Ectodermal cell (in vitro differentiated cells): Measurements from ENCODE around the gene HIVEP3.

Experiments
- H3K27ac ChIP-seq: 2 replicates; pipeline ENCODE4 v1.7.0; 2013; ENCODE audit warnings: mild to moderate bottlenecking, low read depth, low read length; ENCODE audit not compliant: insufficient read depth, poor library complexity, severe bottlenecking
- H3K27me3 ChIP-seq: 2 replicates; pipeline ENCODE4 v1.7.0; 2013; ENCODE audit warnings: mild to moderate bottlenecking, low read length; ENCODE audit not compliant: insufficient read depth, control insufficient read depth, poor library complexity, severe bottlenecking
- H3K36me3 ChIP-seq: one replicate; pipeline ENCODE4 v1.7.0; 2013; ENCODE audit warnings: low read length; ENCODE audit not compliant: control insufficient read depth, insufficient read depth
- H3K4me1 ChIP-seq: one replicate; pipeline ENCODE4 v1.7.0; 2013; ENCODE audit warnings: low read length; ENCODE audit not compliant: control insufficient read depth, insufficient read depth
- H3K4me3 ChIP-seq: 2 replicates; pipeline ENCODE4 v1.7.0; 2013; ENCODE audit warnings: low read depth, low read length, control low read depth; ENCODE audit not compliant: insufficient read depth
- H3K9me3 ChIP-seq: 2 replicates; pipeline ENCODE4 v1.7.0; 2013; ENCODE audit warnings: mild to moderate bottlenecking, low read length, moderate library complexity; ENCODE audit not compliant: control insufficient read depth
- WGBS, 2 experiments: methylation state at CpG; one replicate each; pipeline ENCODE4 v1.1.7; 2013; ENCODE audit warnings: missing lambda C conversion rate in 2 of 2; 5-methylcytosine and 5-hydroxymethylcytosine counted together

Gene HIVEP3

GRCh38 chr1:41876576-41877445, 41.9 kb downstream of the HIVEP3 start:
- Histone ChIP-seq H3K4me1 (peaks cover 30% of the 10 kb centered on the region), H3K4me3 (no peak overlapping the region), H3K36me3 (no peaks in the 10 kb centered on the region), H3K27me3 (no peaks in the 10 kb centered on the region), H3K9me3 (no peaks in the 10 kb centered on the region), H3K27ac (no peak overlapping the region)
- WGBS, 2 experiments: 54 to 70% methylated on average over 2 to 3 of the region's 3 CpGs

- WGBS, 2 experiments: 79 to 85% methylated on average over 3 of the region's 3 CpGs
- H3K27ac ChIP-seq: no peak overlapping the region
Observed at GRCh38 chr1:41875487-41875886, 43.2 kb downstream of the HIVEP3 start.

GRCh38 chr1:41874903-41875411, 43.8 kb downstream of the HIVEP3 start:
- H3K4me1 ChIP-seq: peaks cover 30% of the 10 kb centered on the region
- WGBS, 2 experiments: 82% methylated on average over 7 of the region's 7 CpGs
- no peak overlapping the region for H3K4me3 ChIP-seq
- no peaks in the 10 kb centered on the region for H3K36me3 ChIP-seq
- no peaks in the 10 kb centered on the region for H3K27me3 ChIP-seq
- no peak overlapping the region for H3K27ac ChIP-seq
- H3K9me3 ChIP-seq: no peaks in the 10 kb centered on the region

More at GRCh38 chr1:41875487-41875886, 43.2 kb downstream of the HIVEP3 start:
- Histone ChIP-seq H3K4me1 (peaks cover 30% of the 10 kb centered on the region), H3K27me3 (no peaks in the 10 kb centered on the region), H3K9me3 (no peaks in the 10 kb centered on the region), H3K4me3 (no peak overlapping the region), H3K36me3 (no peaks in the 10 kb centered on the region)

GRCh38 chr1:41874151-41874719, 44.5 kb downstream of the HIVEP3 start:
- no peaks in the 10 kb centered on the region for H3K27me3 ChIP-seq
- H3K4me1 ChIP-seq: peaks cover 30% of the 10 kb centered on the region
- no peaks in the 10 kb centered on the region for H3K9me3 ChIP-seq
- H3K27ac ChIP-seq: no peak overlapping the region
- no peak overlapping the region for H3K4me3 ChIP-seq
- no peaks in the 10 kb centered on the region for H3K36me3 ChIP-seq
- 37 to 42% methylated on average over 6 of the region's 6 CpGs for WGBS, 2 experiments

GRCh38 chr1:41872074-41872473, 46.6 kb downstream of the HIVEP3 start:
- 87 to 96% methylated on average over 3 to 4 of the region's 4 CpGs for WGBS, 2 experiments
- H3K9me3 ChIP-seq: no peaks in the 10 kb centered on the region
- peaks cover 23% of the 10 kb centered on the region for H3K4me1 ChIP-seq
- H3K27me3 ChIP-seq: no peaks in the 10 kb centered on the region
- no peaks in the 10 kb centered on the region for H3K36me3 ChIP-seq
- no peak overlapping the region for H3K4me3 ChIP-seq
- no peak overlapping the region for H3K27ac ChIP-seq

GRCh38 chr1:41870076-41870562, 48.6 kb downstream of the HIVEP3 start:
- Histone ChIP-seq H3K4me1 (peaks cover 14% of the 10 kb centered on the region), H3K36me3 (no peaks in the 10 kb centered on the region), H3K27ac (no peak overlapping the region), H3K9me3 (no peaks in the 10 kb centered on the region), H3K4me3 (no peak overlapping the region), H3K27me3 (no peaks in the 10 kb centered on the region)
- WGBS, 2 experiments: 75% methylated on average over 7 of the region's 7 CpGs

- 90 to 94% methylated on average over 5 to 6 of the region's 6 CpGs for WGBS, 2 experiments
- H3K36me3 ChIP-seq: no peaks in the 10 kb centered on the region
Observed at GRCh38 chr1:41868241-41868998, 50.3 kb downstream of the HIVEP3 start.

GRCh38 chr1:41866285-41866684, 52.4 kb downstream of the HIVEP3 start:
- H3K4me3 ChIP-seq: no peak overlapping the region
- 88 to 94% methylated on average over 2 of the region's 2 CpGs for WGBS, 2 experiments
- H3K27me3 ChIP-seq: no peaks in the 10 kb centered on the region
- H3K4me1 ChIP-seq: peaks cover 5% of the 10 kb centered on the region
- H3K9me3 ChIP-seq: no peaks in the 10 kb centered on the region
- H3K27ac ChIP-seq: no peak overlapping the region
- no peaks in the 10 kb centered on the region for H3K36me3 ChIP-seq

More at GRCh38 chr1:41868241-41868998, 50.3 kb downstream of the HIVEP3 start:
- no peak overlapping the region for H3K27ac ChIP-seq
- no peaks in the 10 kb centered on the region for H3K27me3 ChIP-seq
- H3K4me3 ChIP-seq: no peak overlapping the region
- no peaks in the 10 kb centered on the region for H3K4me1 ChIP-seq
- H3K9me3 ChIP-seq: no peaks in the 10 kb centered on the region

- H3K4me3 ChIP-seq: no peak overlapping the region
- 85 to 92% methylated on average over 4 of the region's 4 CpGs for WGBS, 2 experiments
- no peak overlapping the region for H3K27ac ChIP-seq
- no peaks in the 10 kb centered on the region for H3K27me3 ChIP-seq
- peaks cover 5% of the 10 kb centered on the region for H3K4me1 ChIP-seq
- no peaks in the 10 kb centered on the region for H3K36me3 ChIP-seq
- H3K9me3 ChIP-seq: no peaks in the 10 kb centered on the region
Observed at GRCh38 chr1:41864471-41865040, 54.2 kb downstream of the HIVEP3 start.
